Activated T-helper 1 cell treated with anti-CD3 and anti-CD28 coated beads, Interleukin-2, amount 50 U/mL, for 16 hours (primary cell): Measurements from ENCODE around the gene ZNF80.

ENCODE experiments used
- DNase-seq, 2 donors: peaks; one replicate each; pipeline ENCODE4 v3.0.0-alpha.2; 2020; ENCODE audit warnings: low read depth in 1 of 2, low spot score in 1 of 2

ZNF80 gene

GRCh38 chr3:114219741-114220140 is 17.6 kb downstream of the ZNF80 start:
- DNase-seq, result no peak

- no peak for DNase-seq
Observed at GRCh38 chr3:114218578-114219185, 18.7 kb downstream of the ZNF80 start.

GRCh38 chr3:114218006-114218405 is 19.4 kb downstream of the ZNF80 start:
- DNase-seq, result no peak

- no peak for DNase-seq
Observed at GRCh38 chr3:114217266-114217665, 20.1 kb downstream of the ZNF80 start.

GRCh38 chr3:114216186-114216970 is 21.0 kb downstream of the ZNF80 start:
- DNase-seq, result no peak

GRCh38 chr3:114214542-114215341 is 22.6 kb downstream of the ZNF80 start:
- no peak for DNase-seq

GRCh38 chr3:114213627-114214541 is 23.5 kb downstream of the ZNF80 start:
- peak; percentile 34 to 65 for DNase-seq

- no peak for DNase-seq
Observed at GRCh38 chr3:114213292-114213626, 24.1 kb downstream of the ZNF80 start.

GRCh38 chr3:114212646-114213045 is 24.7 kb downstream of the ZNF80 start:
- DNase-seq, result no peak

GRCh38 chr3:114207768-114208167 is 29.6 kb downstream of the ZNF80 start:
- no peak for DNase-seq

GRCh38 chr3:114206342-114206741 is 31.0 kb downstream of the ZNF80 start:
- DNase-seq, result no peak

GRCh38 chr3:114205541-114205940 is 31.8 kb downstream of the ZNF80 start:
- no peak for DNase-seq

GRCh38 chr3:114194750-114195149 is 42.6 kb downstream of the ZNF80 start:
- DNase-seq, result no peak

GRCh38 chr3:114192136-114192535 is 45.2 kb downstream of the ZNF80 start:
- no peak for DNase-seq

- no peak for DNase-seq
Observed at GRCh38 chr3:114186501-114186900, 50.9 kb downstream of the ZNF80 start.
